ENCODE measurements around the gene TMCO4. TPM values are rescaled to one million over a fixed set of nuclear protein-coding genes. Genes with fewer than 3 reads are reported as not detected.
"Not testable (repeated sequence)": the region's sequence is repeated elsewhere in the genome, so short reads cannot be mapped to it uniquely, and the experiment has no call there.

TMCO4 gene
- total RNA-seq, 1 experiment from 2014 or later: 19.1 TPM

GRCh38 chr1:19819701-19820100 is 20.0 kb upstream of the TMCO4 start:
- no peak overlapping the region for H3K4me3 ChIP-seq
- peaks cover 5% of the 10 kb centered on the region for H3K9me3 ChIP-seq (replicated peaks)
- H3K27me3 ChIP-seq (replicated peaks): no peaks in the 10 kb centered on the region
- H3K27ac ChIP-seq: no peak overlapping the region
- H3K4me1 ChIP-seq (replicated peaks): no peaks in the 10 kb centered on the region
- H3K36me3 ChIP-seq: no peaks in the 10 kb centered on the region
- no peak for DNase-seq (ENCODE audit: low read depth in 1 of 2, low spot score in 2 of 2)

- Histone ChIP-seq H3K27ac (no peak overlapping the region), H3K36me3 (no peaks in the 10 kb centered on the region), H3K9me3 (replicated peaks) (no peaks in the 10 kb centered on the region), H3K4me1 (replicated peaks) (no peaks in the 10 kb centered on the region), H3K27me3 (replicated peaks) (no peaks in the 10 kb centered on the region), H3K4me3 (no peak overlapping the region)
- DNase-seq (ENCODE audit: low read depth in 1 of 2, low spot score in 2 of 2): no peak
Observed at GRCh38 chr1:19818324-19818723, 18.6 kb upstream of the TMCO4 start.

GRCh38 chr1:19817160-19817559 is 17.4 kb upstream of the TMCO4 start:
- H3K4me3 ChIP-seq: no peak overlapping the region
- no peak for DNase-seq (ENCODE audit: low read depth in 1 of 2, low spot score in 2 of 2)
- H3K9me3 ChIP-seq (replicated peaks): no peaks in the 10 kb centered on the region
- H3K36me3 ChIP-seq: no peaks in the 10 kb centered on the region
- no peak overlapping the region for H3K27ac ChIP-seq
- H3K27me3 ChIP-seq (replicated peaks): no peaks in the 10 kb centered on the region
- no peaks in the 10 kb centered on the region for H3K4me1 ChIP-seq (replicated peaks)

GRCh38 chr1:19816737-19817086 is 17.0 kb upstream of the TMCO4 start:
- H3K27ac ChIP-seq; DNase-seq (ENCODE audit: low read depth in 1 of 2, low spot score in 2 of 2); H3K27me3 ChIP-seq (replicated peaks); H3K9me3 ChIP-seq (replicated peaks); H3K4me3 ChIP-seq; H3K4me1 ChIP-seq (replicated peaks); H3K36me3 ChIP-seq: not testable (repeated sequence)

- H3K27me3 ChIP-seq (replicated peaks): no peaks in the 10 kb centered on the region
- no peak overlapping the region for H3K27ac ChIP-seq
- no peaks in the 10 kb centered on the region for H3K36me3 ChIP-seq
- H3K4me3 ChIP-seq: no peak overlapping the region
- no peaks in the 10 kb centered on the region for H3K4me1 ChIP-seq (replicated peaks)
- no peak for DNase-seq (ENCODE audit: low read depth in 1 of 2, low spot score in 2 of 2)
- 0 out of 2 replicates have a peak, but pooled peaks cover 5% of the 10 kb centered on the region for H3K9me3 ChIP-seq (replicated peaks)
Observed at GRCh38 chr1:19815801-19816736, 16.4 kb upstream of the TMCO4 start.

GRCh38 chr1:19814681-19815503 is 15.2 kb upstream of the TMCO4 start, which contains the start of gene RNF186:
Gene RNF186, minus strand, starts transcription at chr1:19815283. Its CDS starts 182 bp downstream, at chr1:19815101.
- Histone ChIP-seq H3K9me3 (replicated peaks) (0 out of 2 replicates have a peak, but pooled peaks cover 6% of the 10 kb centered on the region), H3K27ac (no peak within 1 kb of the TSS), H3K36me3 (no peaks in the 10 kb centered on the region), H3K4me1 (replicated peaks) (no peaks in the 10 kb centered on the region), H3K4me3 (no peak within 1 kb of the TSS), H3K27me3 (replicated peaks) (no peaks in the 10 kb centered on the region)
- DNase-seq (ENCODE audit: low read depth in 1 of 2, low spot score in 2 of 2): no peak

- Histone ChIP-seq H3K4me3 (no peak overlapping the region), H3K27me3 (replicated peaks) (no peaks in the 10 kb centered on the region), H3K9me3 (replicated peaks) (0 out of 2 replicates have a peak, but pooled peaks cover 6% of the 10 kb centered on the region), H3K27ac (no peak overlapping the region), H3K4me1 (replicated peaks) (no peaks in the 10 kb centered on the region), H3K36me3 (no peaks in the 10 kb centered on the region)
- DNase-seq (ENCODE audit: low read depth in 1 of 2, low spot score in 2 of 2): no peak
Observed at GRCh38 chr1:19814244-19814661, 14.5 kb upstream of the TMCO4 start.

- H3K36me3 ChIP-seq: no peaks in the 10 kb centered on the region
- H3K27me3 ChIP-seq (replicated peaks): no peaks in the 10 kb centered on the region
- no peak overlapping the region for H3K27ac ChIP-seq
- 0 out of 2 replicates have a peak, but pooled peaks cover 6% of the 10 kb centered on the region for H3K9me3 ChIP-seq (replicated peaks)
- H3K4me1 ChIP-seq (replicated peaks): no peaks in the 10 kb centered on the region
- DNase-seq (ENCODE audit: low read depth in 1 of 2, low spot score in 2 of 2): no peak
- no peak overlapping the region for H3K4me3 ChIP-seq
Observed at GRCh38 chr1:19813643-19813960, 13.9 kb upstream of the TMCO4 start.

GRCh38 chr1:19812875-19813642 is 13.3 kb upstream of the TMCO4 start:
- DNase-seq (ENCODE audit: low read depth in 1 of 2, low spot score in 2 of 2): no peak
- H3K4me3 ChIP-seq: no peak overlapping the region
- H3K4me1 ChIP-seq (replicated peaks): no peaks in the 10 kb centered on the region
- H3K9me3 ChIP-seq (replicated peaks): 0 out of 2 replicates have a peak, but pooled peaks cover 6% of the 10 kb centered on the region
- no peaks in the 10 kb centered on the region for H3K27me3 ChIP-seq (replicated peaks)
- no peak overlapping the region for H3K27ac ChIP-seq
- no peaks in the 10 kb centered on the region for H3K36me3 ChIP-seq

GRCh38 chr1:19811206-19811851 is 11.6 kb upstream of the TMCO4 start:
- Histone ChIP-seq H3K27me3 (replicated peaks) (no peaks in the 10 kb centered on the region), H3K9me3 (replicated peaks) (0 out of 2 replicates have a peak, but pooled peaks cover 6% of the 10 kb centered on the region), H3K36me3 (no peaks in the 10 kb centered on the region), H3K4me3 (no peak overlapping the region), H3K27ac (no peak overlapping the region), H3K4me1 (replicated peaks) (no peaks in the 10 kb centered on the region)
- no peak for DNase-seq (ENCODE audit: low read depth in 1 of 2, low spot score in 2 of 2)

- DNase-seq (ENCODE audit: low read depth in 1 of 2, low spot score in 2 of 2): no peak
- H3K4me3 ChIP-seq: no peak overlapping the region
- H3K27me3 ChIP-seq (replicated peaks): no peaks in the 10 kb centered on the region
- H3K36me3 ChIP-seq: no peaks in the 10 kb centered on the region
- H3K27ac ChIP-seq: no peak overlapping the region
- H3K9me3 ChIP-seq (replicated peaks): 0 out of 2 replicates have a peak, but pooled peaks cover 6% of the 10 kb centered on the region
- H3K4me1 ChIP-seq (replicated peaks): no peaks in the 10 kb centered on the region
Observed at GRCh38 chr1:19809044-19809750, 9.5 kb upstream of the TMCO4 start.

- no peaks in the 10 kb centered on the region for H3K36me3 ChIP-seq
- H3K4me3 ChIP-seq: no peak overlapping the region
- no peaks in the 10 kb centered on the region for H3K27me3 ChIP-seq (replicated peaks)
- DNase-seq (ENCODE audit: low read depth in 1 of 2, low spot score in 2 of 2): no peak
- H3K9me3 ChIP-seq (replicated peaks): 0 out of 2 replicates have a peak, but pooled peaks cover 6% of the 10 kb centered on the region
- H3K27ac ChIP-seq: no peak overlapping the region
- H3K4me1 ChIP-seq (replicated peaks): no peaks in the 10 kb centered on the region
Observed at GRCh38 chr1:19808351-19808750, 8.6 kb upstream of the TMCO4 start.
